AG04450 (cell line): ENCODE results near the gene ATG2A. TPM values are rescaled to one million over a fixed set of nuclear protein-coding genes. Genes with fewer than 3 reads are reported as not detected.

Experiments used
- CTCF ChIA-PET: fragments of 300-600, 350-600 bp; formaldehyde crosslinking; extraction: SDS; loops from one replicate; lab custom pipeline; 2022; ENCODE audit warnings: antibody characterized with exemption, inconsistent platforms; lab: Charles Lee
- POLR2A ChIA-PET: fragments of 350-600 bp; formaldehyde crosslinking; extraction: SDS; loops from one replicate; lab custom pipeline; 2021; ENCODE audit warnings: antibody characterized with exemption, inconsistent platforms; lab: Yijun Ruan, JAX
- DNase-seq: peaks from one replicate; pipeline ENCODE4 v3.0.0-alpha.2; 2011; ENCODE audit warnings: low read depth, low spot score
- H3K27ac ChIP-seq: one replicate; pipeline ENCODE4 v1.5.1; 2012; ENCODE audit warnings: low read depth, low read length, control low read depth
- H3K27me3 ChIP-seq: one replicate; pipeline ENCODE4 v1.6.0; 2012; ENCODE audit warnings: low read length; ENCODE audit not compliant: control insufficient read depth, insufficient read depth
- H3K4me3 ChIP-seq: 2 replicates; pipeline ENCODE4 v1.5.1; 2011; ENCODE audit warnings: mild to moderate bottlenecking, low read depth, low read length, control low read depth
- H3K9me3 ChIP-seq: 2 replicates; pipeline ENCODE4 v1.5.1; 2012; ENCODE audit warnings: low read length; ENCODE audit not compliant: control insufficient read depth, insufficient read depth
- polyA plus RNA-seq: library from polyadenylated mRNA; depleted of rRNA; stranded (reverse); fragments of >200 nt; gene quantifications from 2 replicates; pipeline ENCODE4 v1.2.3, GENCODE V29; 2011
- TF ChIP-seq, protein P1 (sequence below): IDR thresholded peaks from 2 replicates; pipeline ENCODE4 v1.5.1; 2011; ENCODE audit warnings: low read depth, low read length, control low read depth, inconsistent platforms

ATG2A gene
- polyA plus RNA-seq, 1 experiment = 3.7 TPM

DNA sequence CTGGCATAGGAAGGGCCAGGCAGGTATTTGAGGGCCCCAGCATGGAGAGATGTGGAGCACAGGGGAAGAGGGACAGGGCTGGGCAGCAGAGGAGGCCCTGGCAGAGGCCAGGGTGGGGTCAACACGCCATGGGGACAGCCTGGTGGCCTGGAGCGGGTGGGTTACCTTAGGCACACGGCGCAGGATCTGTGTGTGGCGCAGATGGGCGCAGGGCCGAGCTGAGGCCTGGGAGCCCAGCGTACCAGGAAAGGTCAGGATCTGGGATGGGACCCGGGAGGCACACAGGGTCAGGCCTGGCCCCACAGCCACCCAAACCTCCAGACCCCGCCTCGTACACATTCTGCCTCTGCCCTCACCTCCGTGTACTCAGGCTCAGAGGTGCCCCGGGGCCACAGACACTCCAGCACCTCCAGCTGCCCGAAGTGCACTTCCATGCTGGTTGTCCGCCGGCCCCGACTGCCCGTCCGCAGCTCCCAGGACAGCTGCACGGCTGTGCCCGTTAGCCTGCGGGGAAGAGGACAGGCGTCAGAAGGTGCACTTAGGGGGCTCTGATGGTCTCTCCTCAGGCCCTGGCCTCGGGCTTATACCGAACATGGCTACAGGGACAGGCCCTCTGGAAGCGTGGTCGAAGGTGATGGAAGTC is 6.4 kb downstream of the ATG2A start:
- H3K27me3 ChIP-seq = no peaks in the 10 kb centered on the region
- TF ChIP-seq, protein P1, sequence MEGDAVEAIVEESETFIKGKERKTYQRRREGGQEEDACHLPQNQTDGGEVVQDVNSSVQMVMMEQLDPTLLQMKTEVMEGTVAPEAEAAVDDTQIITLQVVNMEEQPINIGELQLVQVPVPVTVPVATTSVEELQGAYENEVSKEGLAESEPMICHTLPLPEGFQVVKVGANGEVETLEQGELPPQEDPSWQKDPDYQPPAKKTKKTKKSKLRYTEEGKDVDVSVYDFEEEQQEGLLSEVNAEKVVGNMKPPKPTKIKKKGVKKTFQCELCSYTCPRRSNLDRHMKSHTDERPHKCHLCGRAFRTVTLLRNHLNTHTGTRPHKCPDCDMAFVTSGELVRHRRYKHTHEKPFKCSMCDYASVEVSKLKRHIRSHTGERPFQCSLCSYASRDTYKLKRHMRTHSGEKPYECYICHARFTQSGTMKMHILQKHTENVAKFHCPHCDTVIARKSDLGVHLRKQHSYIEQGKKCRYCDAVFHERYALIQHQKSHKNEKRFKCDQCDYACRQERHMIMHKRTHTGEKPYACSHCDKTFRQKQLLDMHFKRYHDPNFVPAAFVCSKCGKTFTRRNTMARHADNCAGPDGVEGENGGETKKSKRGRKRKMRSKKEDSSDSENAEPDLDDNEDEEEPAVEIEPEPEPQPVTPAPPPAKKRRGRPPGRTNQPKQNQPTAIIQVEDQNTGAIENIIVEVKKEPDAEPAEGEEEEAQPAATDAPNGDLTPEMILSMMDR = no peak
- no peak overlapping the region for H3K4me3 ChIP-seq
- POLR2A ChIA-PET = no interaction called here
- no peak for DNase-seq
- no peaks in the 10 kb centered on the region; the same call in 1 of the 2 replicates for H3K9me3 ChIP-seq
- H3K27ac ChIP-seq = no peak overlapping the region
- CTCF ChIA-PET = no interaction called here

DNA sequence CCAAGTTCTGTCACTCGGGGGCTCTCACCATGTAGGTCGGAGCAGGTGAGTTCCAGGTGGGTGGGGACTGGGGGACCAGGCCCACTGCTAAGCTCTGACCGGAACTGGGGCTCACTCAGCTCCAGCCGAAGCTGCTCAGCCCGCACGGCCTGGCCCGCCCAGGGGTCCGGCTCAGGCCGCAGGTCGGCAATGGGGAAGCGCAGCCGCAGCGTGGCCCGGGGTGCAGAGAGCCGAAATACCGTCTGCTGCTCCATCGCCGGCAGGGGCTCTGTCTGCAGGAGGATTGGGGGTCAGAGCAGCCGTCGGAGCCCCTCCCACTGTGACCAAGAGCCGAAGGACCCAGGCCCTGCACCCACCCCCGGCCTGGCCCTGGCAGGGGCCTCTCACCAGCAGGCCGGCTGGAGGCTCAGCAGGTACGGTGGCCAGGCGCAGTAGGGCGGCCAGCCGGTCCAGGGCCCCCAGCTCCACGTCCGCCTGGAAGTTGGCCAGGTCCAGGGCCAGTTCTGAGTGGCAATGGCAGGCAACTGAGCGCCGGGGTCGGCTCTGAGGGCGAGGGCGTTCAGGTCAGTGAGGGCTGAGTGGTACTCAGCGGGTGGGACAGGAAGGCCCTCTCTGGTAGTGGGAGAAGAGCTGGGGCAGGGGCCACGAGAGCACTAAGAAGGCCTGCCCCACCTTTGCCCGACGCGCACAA is 7.2 kb downstream of the ATG2A start:
- H3K27me3 ChIP-seq = no peaks in the 10 kb centered on the region
- TF ChIP-seq, protein P1 = no peak
- H3K4me3 ChIP-seq = no peak overlapping the region
- H3K9me3 ChIP-seq = no peaks in the 10 kb centered on the region; the same call in 1 of the 2 replicates
- ChIA-PET POLR2A (no interaction called here), CTCF (no interaction called here)
- DNase-seq = no peak
- no peak overlapping the region for H3K27ac ChIP-seq

DNA sequence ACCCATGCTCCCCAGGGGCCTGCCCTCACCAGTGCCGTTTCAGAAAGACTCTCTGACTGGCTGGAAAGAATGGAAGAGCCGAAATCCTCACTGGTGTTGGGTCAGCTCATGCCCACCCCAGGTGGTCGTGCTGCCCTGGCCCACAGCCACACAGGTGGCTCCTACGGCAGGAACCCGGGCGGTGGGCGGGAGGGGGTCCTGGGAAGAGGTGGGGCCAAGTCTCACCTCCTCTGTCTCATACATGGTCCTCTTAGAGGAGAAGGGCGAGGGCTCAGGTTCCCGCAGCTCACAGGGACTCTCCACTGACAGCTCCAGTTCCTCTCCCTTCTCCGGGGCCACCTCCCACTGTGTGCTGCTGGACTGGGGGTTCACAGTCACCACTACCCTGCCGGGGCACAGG is 8.2 kb downstream of the ATG2A start:
- ChIA-PET CTCF (no interaction called here), POLR2A (no interaction called here)
- no peak overlapping the region for H3K4me3 ChIP-seq
- H3K27ac ChIP-seq = no peak overlapping the region
- DNase-seq = no peak
- no peaks in the 10 kb centered on the region for H3K27me3 ChIP-seq
- TF ChIP-seq, protein P1 = no peak
- H3K9me3 ChIP-seq = no peaks in the 10 kb centered on the region; the same call in 1 of the 2 replicates

DNA sequence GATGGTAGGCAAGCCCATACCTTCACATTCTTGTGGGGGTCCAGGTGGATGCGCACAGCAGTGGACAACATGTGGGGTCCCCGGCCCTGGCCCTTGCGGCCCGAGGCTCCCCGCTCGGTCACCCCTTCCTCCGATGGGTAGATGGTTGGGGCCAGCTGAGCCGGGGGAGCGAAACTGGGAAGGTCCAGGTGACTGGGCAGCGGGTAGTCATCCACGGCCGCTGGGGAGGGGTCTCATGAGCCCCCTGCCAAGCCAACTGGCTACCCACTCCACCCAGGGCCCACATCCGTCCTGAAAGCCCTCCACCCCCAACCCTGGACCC is 10.7 kb downstream of the ATG2A start:
- Histone ChIP-seq H3K4me3 (no peak overlapping the region), H3K9me3 (no peaks in the 10 kb centered on the region; the same call in 1 of the 2 replicates), H3K27ac (no peak overlapping the region), H3K27me3 (no peaks in the 10 kb centered on the region)
- DNase-seq = no peak
- ChIA-PET CTCF (no interaction called here), POLR2A (no interaction called here)
- TF ChIP-seq, protein P1 = no peak

DNA sequence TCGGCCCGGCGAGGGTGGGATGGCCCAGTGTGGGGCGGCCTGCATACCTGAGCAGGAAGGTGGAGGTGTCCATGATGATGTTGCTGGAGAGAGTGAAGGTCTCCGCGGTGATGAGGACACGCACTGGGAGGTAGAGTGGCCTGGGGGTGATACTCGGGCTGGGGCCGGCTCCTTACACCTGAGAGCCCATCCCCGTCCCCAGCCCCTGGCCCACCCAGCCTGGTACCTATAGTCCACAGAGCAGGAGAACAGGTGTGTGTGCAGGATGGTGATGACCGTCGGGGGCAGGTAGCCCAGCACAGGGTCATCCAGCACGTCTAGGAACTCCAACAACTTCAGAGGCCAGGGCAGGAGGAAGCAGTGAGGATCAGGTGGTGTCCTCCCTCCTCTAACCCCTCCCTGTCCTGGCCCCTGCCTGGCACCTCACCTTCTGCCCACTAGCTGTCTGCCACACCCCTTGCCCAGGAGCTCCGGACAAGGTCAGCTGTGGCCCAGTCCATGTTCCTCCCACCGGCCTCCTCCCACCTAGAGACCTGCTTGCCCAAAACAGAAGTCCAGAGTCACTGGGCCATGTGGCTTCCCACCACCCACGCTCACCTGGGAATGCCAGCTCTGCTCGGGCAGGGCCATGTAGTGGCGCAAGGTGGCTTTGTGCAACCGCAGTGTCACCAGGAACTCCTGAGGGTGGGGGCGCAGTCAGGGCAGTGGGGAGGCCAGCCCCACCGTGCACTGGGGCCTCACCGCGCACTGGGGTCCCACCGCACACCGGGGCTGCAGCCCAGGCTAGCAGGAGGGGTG is 11.3 kb downstream of the ATG2A start:
- TF ChIP-seq, protein P1 = no peak
- POLR2A ChIA-PET = interaction anchor here (0.6 kb wide), 1 partner anchor 19 kb away, joined by 3 read pairs; no protein-coding TSS in a partner anchor
- Histone ChIP-seq H3K27ac (no peak overlapping the region), H3K27me3 (no peaks in the 10 kb centered on the region), H3K9me3 (no peaks in the 10 kb centered on the region; the same call in 1 of the 2 replicates), H3K4me3 (no peak overlapping the region)
- CTCF ChIA-PET = no interaction called here
- DNase-seq = no peak
